Activated B cell treated with CpG ODN at 0.5 μM for 24 hours (primary cell): ENCODE results near the gene FARSB. TPM values are rescaled to one million over a fixed set of nuclear protein-coding genes. Genes with fewer than 3 reads are reported as not detected.
A peak's percentile ranks its signal among the peaks of the same experiment; 100 is the strongest.

Experiments
- ATAC-seq: fragments of 200-7000 bp; cut with Tn5 transposase; one replicate; pipeline ENCODE4 v1.10.0; 2021; ENCODE audit warnings: low read depth, mild to moderate bottlenecking, moderate library complexity
- CTCF ChIA-PET: fragments of 350-600 bp; sonication (Branson Sonifier 250); formaldehyde crosslinking; loops from one replicate; lab custom pipeline; 2021; ENCODE audit warnings: antibody characterized with exemption; lab: Charles Lee
- POLR2A ChIA-PET: fragments of 350-600 bp; sonication (Branson Sonifier 250); formaldehyde crosslinking; loops from one replicate; lab custom pipeline; 2021; ENCODE audit warnings: antibody characterized with exemption; lab: Charles Lee
- DNase-seq: peaks from one replicate; pipeline ENCODE4 v3.0.0; 2022
- H3K27ac Mint-ChIP-seq: one replicate; pipeline ENCODE4 v1.8.0; 2020; ENCODE audit warnings: mixed read lengths
- H3K27me3 Mint-ChIP-seq: one replicate; pipeline ENCODE4 v1.8.0; 2021; ENCODE audit warnings: mixed read lengths
- H3K36me3 Mint-ChIP-seq: one replicate; pipeline ENCODE4 v1.8.0; 2021; ENCODE audit warnings: low read depth, mixed read lengths
- H3K4me1 Mint-ChIP-seq: one replicate; pipeline ENCODE4 v1.8.0; 2021; ENCODE audit warnings: mixed read lengths
- H3K4me3 Mint-ChIP-seq: one replicate; pipeline ENCODE4 v1.8.0; 2020; ENCODE audit warnings: mild to moderate bottlenecking, mixed read lengths
- H3K9me3 Mint-ChIP-seq: one replicate; pipeline ENCODE4 v1.8.0; 2020; ENCODE audit warnings: mixed read lengths
- CTCF ChIP-seq: fragments of 200-600 bp; IDR thresholded peaks from one replicate; pipeline ENCODE4 v1.8.0; 2022; ENCODE audit warnings: antibody characterized with exemption, mild to moderate bottlenecking
- intact Hi-C: fragments of 100-400 bp; cut with micrococcal nuclease; formaldehyde crosslinking; loops from one replicate; pipeline ENCODE4 v1.15.1; 2024
- total RNA-seq: library from RNA; stranded (reverse); gene quantifications from 2 replicates; pipeline ENCODE4 v1.2.3, GENCODE V29; 2022

Gene FARSB
- total RNA-seq, 1 donor from 2014 or later = 23.3 TPM

- peaks cover 33% of the 10 kb centered on the region for H3K27me3 Mint-ChIP-seq
- intact Hi-C loops = no loop called here
- H3K36me3 Mint-ChIP-seq = no peaks in the 10 kb centered on the region
- ATAC-seq (no peak), DNase-seq (no peak)
- POLR2A ChIA-PET = interaction anchor here (0.6 kb wide), 1 partner anchor 38 kb away, joined by 4 read pairs; no protein-coding TSS in a partner anchor
- TF ChIP-seq CTCF = no peak
- no peak overlapping the region for H3K4me3 Mint-ChIP-seq
- H3K9me3 Mint-ChIP-seq = no peaks in the 10 kb centered on the region
- no peak overlapping the region for H3K27ac Mint-ChIP-seq
- CTCF ChIA-PET = no interaction called here
- peaks cover 10% of the 10 kb centered on the region for H3K4me1 Mint-ChIP-seq
Observed at GRCh38 chr2:222668494-222669154, 12.7 kb upstream of the FARSB start.

- CTCF ChIA-PET = interaction anchor here (1.7 kb wide), 1 partner anchor 27 kb away, joined by 5 read pairs; no protein-coding TSS in a partner anchor
- peaks cover 1% of the 10 kb centered on the region for H3K4me1 Mint-ChIP-seq
- DNase-seq (no peak), ATAC-seq (no peak)
- no peaks in the 10 kb centered on the region for H3K36me3 Mint-ChIP-seq
- peaks cover 6% of the 10 kb centered on the region for H3K27me3 Mint-ChIP-seq
- POLR2A ChIA-PET = no interaction called here
- intact Hi-C loops = no loop called here
- H3K9me3 Mint-ChIP-seq = no peaks in the 10 kb centered on the region
- TF ChIP-seq CTCF = no peak
- no peak overlapping the region for H3K27ac Mint-ChIP-seq
- H3K4me3 Mint-ChIP-seq = no peak overlapping the region
Observed at GRCh38 chr2:222663479-222663878, 7.6 kb upstream of the FARSB start.

GRCh38 chr2:222656526-222657446 is 894 bp upstream of the FARSB start:
- Mint-ChIP-seq H3K4me1 (peaks cover 47% of the 10 kb centered on the region), H3K27ac (peak overlapping the region; percentile 99), H3K9me3 (no peaks in the 10 kb centered on the region), H3K27me3 (no peaks in the 10 kb centered on the region), H3K36me3 (peaks cover 17% of the 10 kb centered on the region), H3K4me3 (peak overlapping the region; percentile 97)
- POLR2A ChIA-PET = interaction anchor here (0.8 kb wide), 3 partner anchors 10 to 256 kb away, joined by 4 to 7 read pairs (median 5); no protein-coding TSS in a partner anchor
- intact Hi-C loops = loop anchor here (1.0 to 5.0 kb wide), 7 partner anchors 34 to 1301 kb away; partner anchors contain the start of genes EPHA4, MRPL44 and SGPP2
- ATAC-seq (peak; percentile 10), DNase-seq (no peak)
- CTCF ChIA-PET = interaction anchor here (0.5 kb wide), 1 partner anchor 1991 kb away, joined by 3 read pairs; no protein-coding TSS in a partner anchor
- TF ChIP-seq CTCF = no peak

GRCh38 chr2:222653280-222653679 is 2.6 kb downstream of the FARSB start:
- DNase-seq (no peak), ATAC-seq (no peak)
- intact Hi-C loops = no loop called here
- Mint-ChIP-seq H3K27me3 (no peaks in the 10 kb centered on the region), H3K4me1 (peaks cover 47% of the 10 kb centered on the region), H3K4me3 (peak overlapping the region; percentile 8), H3K36me3 (peaks cover 22% of the 10 kb centered on the region), H3K27ac (no peak overlapping the region), H3K9me3 (no peaks in the 10 kb centered on the region)
- POLR2A ChIA-PET = no interaction called here
- CTCF ChIA-PET = no interaction called here
- no peak for TF ChIP-seq CTCF
